IPS-15b (cell line): Measurements from ENCODE around the gene PARD3B.

ENCODE experiments used
- H3K27me3 ChIP-seq: one replicate; pipeline ENCODE4 v1.6.1; 2013; ENCODE audit warnings: low read length; ENCODE audit not compliant: control insufficient read depth, insufficient read depth
- H3K36me3 ChIP-seq: one replicate; pipeline ENCODE4 v1.6.1; 2013; ENCODE audit warnings: low read length; ENCODE audit not compliant: control insufficient read depth, insufficient read depth
- H3K4me1 ChIP-seq: one replicate; pipeline ENCODE4 v1.6.1; 2013; ENCODE audit warnings: mild to moderate bottlenecking, low read length; ENCODE audit not compliant: control insufficient read depth, insufficient read depth
- H3K4me3 ChIP-seq: one replicate; pipeline ENCODE4 v1.5.1; 2013; ENCODE audit warnings: low read depth, low read length
- H3K9ac ChIP-seq: one replicate; pipeline ENCODE4 v1.6.1; 2013; ENCODE audit warnings: low read depth, mild to moderate bottlenecking, low read length
- H3K9me3 ChIP-seq: one replicate; pipeline ENCODE4 v1.6.1; 2013; ENCODE audit warnings: mild to moderate bottlenecking, low read length; ENCODE audit not compliant: control insufficient read depth, insufficient read depth

The PARD3B gene

DNA sequence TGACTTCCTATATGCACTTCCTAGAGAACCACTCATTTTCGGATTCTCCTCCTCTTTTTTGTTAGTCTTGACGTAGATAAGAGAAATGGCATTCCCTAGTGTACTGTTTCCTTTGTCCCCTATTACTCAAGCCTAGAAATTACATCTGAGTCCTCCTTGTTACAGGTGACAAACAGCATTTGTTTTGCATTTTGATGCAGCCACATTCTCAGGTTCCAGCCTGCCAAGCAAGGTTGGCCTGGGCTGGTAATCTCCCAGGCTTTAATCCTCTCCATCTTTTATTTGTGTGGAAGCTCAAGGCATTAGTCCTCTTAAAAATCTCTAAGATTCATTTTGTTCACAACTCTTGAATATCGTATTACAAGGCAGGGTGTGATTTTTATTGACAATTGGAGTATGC lies 819.0 kb downstream of the PARD3B start:
- no peak overlapping the region for H3K4me3 ChIP-seq
- H3K36me3 ChIP-seq = no peaks in the 10 kb centered on the region
- no peak overlapping the region for H3K9ac ChIP-seq
- H3K4me1 ChIP-seq = no peaks in the 10 kb centered on the region
- H3K27me3 ChIP-seq = no peaks in the 10 kb centered on the region
- no peaks in the 10 kb centered on the region for H3K9me3 ChIP-seq

- Histone ChIP-seq H3K4me1 (no peaks in the 10 kb centered on the region), H3K9ac (no peak overlapping the region), H3K36me3 (no peaks in the 10 kb centered on the region), H3K9me3 (no peaks in the 10 kb centered on the region), H3K4me3 (no peak overlapping the region), H3K27me3 (no peaks in the 10 kb centered on the region)
Measured at GRCh38 chr2:205366336-205367060, 821.2 kb downstream of the PARD3B start.

GRCh38 chr2:205367331-205367935 lies 822.2 kb downstream of the PARD3B start:
- no peaks in the 10 kb centered on the region for H3K4me1 ChIP-seq
- no peaks in the 10 kb centered on the region for H3K27me3 ChIP-seq
- H3K9me3 ChIP-seq = no peaks in the 10 kb centered on the region
- no peak overlapping the region for H3K4me3 ChIP-seq
- H3K36me3 ChIP-seq = no peaks in the 10 kb centered on the region
- H3K9ac ChIP-seq = no peak overlapping the region

DNA sequence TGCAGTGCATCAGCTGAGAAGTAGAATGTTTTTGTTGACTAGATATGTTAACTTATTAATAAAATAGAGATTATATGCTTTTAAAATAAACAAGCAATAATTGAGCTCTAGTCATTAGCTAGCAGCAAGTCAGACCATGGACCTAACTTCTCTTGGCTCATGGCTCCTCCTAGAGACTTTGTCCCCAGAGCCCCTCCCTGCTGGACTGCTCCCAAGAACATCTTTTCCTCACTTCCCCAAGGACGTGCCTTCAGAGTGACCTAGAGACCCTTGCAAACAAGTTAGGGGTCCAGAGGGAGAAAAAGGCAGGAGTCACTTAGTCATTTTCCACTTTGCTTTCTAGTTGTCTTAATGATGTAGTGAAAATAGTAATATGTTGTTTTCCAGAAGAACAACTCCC lies 824.5 kb downstream of the PARD3B start:
- Histone ChIP-seq H3K36me3 (no peaks in the 10 kb centered on the region), H3K27me3 (no peaks in the 10 kb centered on the region), H3K9ac (no peak overlapping the region), H3K9me3 (no peaks in the 10 kb centered on the region), H3K4me1 (no peaks in the 10 kb centered on the region), H3K4me3 (no peak overlapping the region)

- H3K36me3 ChIP-seq = no peaks in the 10 kb centered on the region
- no peak overlapping the region for H3K9ac ChIP-seq
- H3K4me1 ChIP-seq = no peaks in the 10 kb centered on the region
- no peaks in the 10 kb centered on the region for H3K27me3 ChIP-seq
- no peaks in the 10 kb centered on the region for H3K9me3 ChIP-seq
- H3K4me3 ChIP-seq = no peak overlapping the region
Measured at GRCh38 chr2:205370726-205371125, 825.5 kb downstream of the PARD3B start.

DNA sequence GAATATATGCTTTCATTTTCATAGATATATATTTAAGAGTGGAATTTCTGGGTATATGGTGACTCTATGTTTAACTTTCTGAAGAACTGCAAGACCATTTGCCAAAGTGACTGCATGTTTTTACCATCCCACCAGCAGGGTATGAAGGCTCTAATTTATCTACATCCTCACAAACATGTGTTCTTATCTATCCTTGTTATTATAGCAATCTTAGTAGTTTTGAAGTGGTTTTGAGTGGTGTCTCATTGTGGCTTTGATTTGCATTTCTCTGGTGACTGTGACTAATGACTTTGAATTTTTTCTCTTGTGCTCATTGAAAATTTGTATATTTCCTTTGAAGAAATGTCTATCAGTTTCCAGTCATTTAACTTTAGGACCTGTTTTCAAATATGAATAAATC lies 826.9 kb downstream of the PARD3B start:
- H3K9ac ChIP-seq = no peak overlapping the region
- no peaks in the 10 kb centered on the region for H3K9me3 ChIP-seq
- no peak overlapping the region for H3K4me3 ChIP-seq
- no peaks in the 10 kb centered on the region for H3K36me3 ChIP-seq
- H3K27me3 ChIP-seq = no peaks in the 10 kb centered on the region
- no peaks in the 10 kb centered on the region for H3K4me1 ChIP-seq

GRCh38 chr2:205375461-205376448 lies 830.5 kb downstream of the PARD3B start:
- Histone ChIP-seq H3K27me3 (no peaks in the 10 kb centered on the region), H3K36me3 (no peaks in the 10 kb centered on the region), H3K4me3 (no peak overlapping the region)

DNA sequence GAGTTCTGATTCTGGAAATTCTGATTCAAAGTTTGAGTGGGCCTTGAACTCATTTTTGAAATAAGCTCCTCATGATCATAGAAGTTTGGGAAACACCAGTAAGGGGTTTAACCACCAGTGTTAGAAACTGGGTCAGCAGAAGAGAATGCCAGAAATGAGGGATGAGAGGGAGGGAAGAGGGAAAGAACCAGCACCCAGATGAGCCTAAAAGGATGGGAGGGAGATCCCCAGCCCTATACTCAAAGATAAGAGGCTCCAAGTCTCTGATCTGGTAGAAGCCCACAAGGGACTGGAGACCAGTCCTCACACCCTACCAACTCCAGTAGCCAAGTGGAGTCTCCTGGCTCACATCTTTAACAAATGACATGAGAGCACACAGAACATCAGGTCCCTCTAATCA lies 832.0 kb downstream of the PARD3B start:
- Histone ChIP-seq H3K36me3 (no peaks in the 10 kb centered on the region), H3K27me3 (no peaks in the 10 kb centered on the region), H3K9me3 (no peaks in the 10 kb centered on the region), H3K9ac (no peak overlapping the region), H3K4me1 (no peaks in the 10 kb centered on the region), H3K4me3 (no peak overlapping the region)

More at GRCh38 chr2:205375461-205376448, 830.5 kb downstream of the PARD3B start:
- Histone ChIP-seq H3K9ac (no peak overlapping the region), H3K9me3 (no peaks in the 10 kb centered on the region), H3K4me1 (no peaks in the 10 kb centered on the region)

DNA sequence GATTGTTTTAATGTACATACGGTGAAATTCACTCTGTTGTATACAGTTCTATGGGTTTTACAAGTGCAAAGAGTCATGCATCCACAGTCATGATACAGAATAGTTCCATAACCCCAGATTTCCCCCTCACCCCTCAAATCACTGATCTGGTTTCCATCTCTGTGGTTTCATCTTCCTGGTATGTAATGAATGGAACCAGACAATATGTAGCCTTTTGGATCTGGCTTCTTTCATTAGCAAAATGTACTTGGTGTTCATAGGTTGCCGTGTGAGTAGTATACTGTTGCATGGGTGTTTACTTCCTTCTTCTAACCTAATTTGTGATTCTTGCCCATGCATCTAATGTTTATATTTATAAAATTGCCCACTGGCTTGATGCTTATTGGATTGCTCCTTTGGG lies 838.3 kb downstream of the PARD3B start:
- Histone ChIP-seq H3K27me3 (no peaks in the 10 kb centered on the region), H3K9ac (no peak overlapping the region), H3K4me1 (no peaks in the 10 kb centered on the region), H3K9me3 (no peaks in the 10 kb centered on the region), H3K4me3 (no peak overlapping the region), H3K36me3 (no peaks in the 10 kb centered on the region)

DNA sequence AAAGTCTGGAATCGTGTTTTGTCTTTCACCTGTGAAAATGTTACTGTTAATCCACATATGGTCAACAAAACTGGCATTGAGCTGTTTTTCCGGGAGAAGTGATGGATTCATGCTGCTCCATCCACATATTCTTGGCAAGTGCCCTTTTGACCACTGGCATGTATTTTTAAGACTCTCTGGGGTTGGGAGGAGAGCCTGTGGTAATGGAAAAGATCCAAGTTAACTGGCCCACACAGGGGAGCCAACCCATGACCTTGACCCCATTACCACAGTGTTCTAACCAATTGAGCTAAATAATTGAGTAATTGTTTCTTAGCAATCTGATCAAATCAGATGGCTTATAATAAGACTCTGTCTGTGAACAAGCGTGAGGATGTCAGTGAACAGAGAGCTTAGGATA lies 840.8 kb downstream of the PARD3B start:
- H3K4me3 ChIP-seq = no peak overlapping the region
- no peaks in the 10 kb centered on the region for H3K36me3 ChIP-seq
- peaks cover 3% of the 10 kb centered on the region for H3K4me1 ChIP-seq
- H3K9me3 ChIP-seq = no peaks in the 10 kb centered on the region
- H3K27me3 ChIP-seq = no peaks in the 10 kb centered on the region
- no peak overlapping the region for H3K9ac ChIP-seq

DNA sequence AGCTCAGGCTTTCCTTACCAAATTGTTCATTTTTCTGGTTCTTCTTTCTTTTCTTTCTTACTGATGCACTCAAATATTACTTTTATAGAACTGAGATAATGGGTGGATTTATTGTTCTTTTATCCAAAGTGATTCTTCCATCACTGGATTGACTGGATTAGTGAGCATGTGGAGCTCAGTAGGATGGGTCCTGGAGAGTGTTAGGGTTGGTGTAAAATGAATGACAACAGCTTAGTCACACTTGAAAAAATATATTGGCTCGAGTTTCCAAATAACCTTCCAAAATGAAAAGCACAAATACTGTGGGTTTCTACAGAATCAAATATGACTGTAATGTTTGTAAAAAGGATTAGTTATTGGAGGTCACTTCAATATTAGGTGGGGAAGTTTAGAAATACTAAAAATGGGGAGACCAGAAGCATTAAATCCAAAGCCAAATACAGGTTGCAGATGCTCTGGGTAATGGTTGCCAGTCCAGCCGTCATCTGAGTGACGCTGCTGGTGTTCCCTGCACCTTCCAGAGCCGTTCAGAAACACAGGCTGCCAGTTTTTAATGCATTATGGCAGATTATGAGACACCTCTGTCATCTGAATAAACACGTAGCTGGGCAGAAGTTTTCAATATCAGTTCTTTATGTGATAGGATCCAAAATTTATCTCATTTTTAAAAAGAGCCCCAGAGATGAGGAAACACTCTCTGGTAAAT lies 842.2 kb downstream of the PARD3B start:
- H3K36me3 ChIP-seq = no peaks in the 10 kb centered on the region
- no peaks in the 10 kb centered on the region for H3K9me3 ChIP-seq
- H3K9ac ChIP-seq = no peak overlapping the region
- no peak overlapping the region for H3K4me3 ChIP-seq
- H3K27me3 ChIP-seq = no peaks in the 10 kb centered on the region
- H3K4me1 ChIP-seq = peaks cover 3% of the 10 kb centered on the region
